Hepatocyte (in vitro differentiated cells): ENCODE data around the gene TAF1A. TPM values are rescaled to one million over a fixed set of nuclear protein-coding genes. Genes with fewer than 3 reads are reported as not detected.
A peak's percentile ranks its signal among the peaks of the same experiment; 100 is the strongest.
"Not testable (repeated sequence)": the region's sequence is repeated elsewhere in the genome, so short reads cannot be mapped to it uniquely, and the experiment has no call there.

Source experiments
- DNase-seq: peaks from one replicate; pipeline ENCODE4 v3.0.0-alpha.2; 2016; ENCODE audit warnings: low spot score
- H2AFZ ChIP-seq: fragments of 200-600 bp; sonication (generic); 2 replicates; pipeline ENCODE4 v1.6.0; 2016; ENCODE audit warnings: antibody characterized with exemption, mild to moderate bottlenecking
- H3K27ac ChIP-seq: fragments of 200-600 bp; sonication (generic); 2 replicates; pipeline ENCODE4 v1.5.1; 2016; ENCODE audit warnings: mild to moderate bottlenecking
- H3K27me3 ChIP-seq: fragments of 200-600 bp; sonication (generic); 2 replicates; pipeline ENCODE4 v1.6.1; 2016
- H3K36me3 ChIP-seq: fragments of 200-600 bp; sonication (generic); replicated peaks from 2 replicates; pipeline ENCODE4 v1.5.1; 2016; ENCODE audit warnings: low read depth; ENCODE audit not compliant: insufficient read depth
- H3K4me1 ChIP-seq: fragments of 200-600 bp; sonication (generic); 2 replicates; pipeline ENCODE4 v1.5.1; 2016; ENCODE audit warnings: mild to moderate bottlenecking, moderate library complexity; ENCODE audit not compliant: insufficient read depth
- H3K4me2 ChIP-seq: fragments of 200-600 bp; sonication (generic); 2 replicates; pipeline ENCODE4 v1.6.0; 2016
- H3K4me3 ChIP-seq: fragments of 200-600 bp; sonication (generic); 2 replicates; pipeline ENCODE4 v1.5.1; 2016; ENCODE audit warnings: mild to moderate bottlenecking
- H3K79me2 ChIP-seq: fragments of 200-600 bp; sonication (generic); 2 replicates; pipeline ENCODE4 v1.6.0; 2017; ENCODE audit warnings: mild to moderate bottlenecking
- H3K9me2 ChIP-seq: fragments of 200-600 bp; sonication (generic); replicated peaks from 2 replicates; pipeline ENCODE4 v1.6.0; 2017; ENCODE audit warnings: mild to moderate bottlenecking; ENCODE audit not compliant: insufficient read depth
- H3K9me3 ChIP-seq: fragments of 200-600 bp; sonication (generic); 2 replicates; pipeline ENCODE4 v1.5.1; 2016; ENCODE audit warnings: low read depth, mild to moderate bottlenecking
- H4K20me1 ChIP-seq: fragments of 200-600 bp; sonication (generic); 2 replicates; pipeline ENCODE4 v1.6.0; 2016; ENCODE audit warnings: mild to moderate bottlenecking; ENCODE audit not compliant: insufficient read depth, poor library complexity, severe bottlenecking
- CTCF ChIP-seq: fragments of 200-600 bp; sonication (generic); IDR thresholded peaks from 2 replicates; pipeline ENCODE4 v1.5.1; 2016; ENCODE audit warnings: antibody characterized with exemption, mild to moderate bottlenecking; ENCODE audit not compliant: poor library complexity
- EZH2 ChIP-seq: fragments of 200-600 bp; sonication (generic); IDR thresholded peaks from 2 replicates; pipeline ENCODE4 v1.6.1; 2016; ENCODE audit warnings: antibody characterized with exemption, mild to moderate bottlenecking, borderline replicate concordance
- EZH2phosphoT487 ChIP-seq: fragments of 200-600 bp; sonication (generic); IDR thresholded peaks from one replicate; pipeline ENCODE4 v1.6.1; 2018; ENCODE audit warnings: antibody characterized with exemption, mild to moderate bottlenecking, low read depth, moderate library complexity; ENCODE audit not compliant: unreplicated experiment, severe bottlenecking
- WGBS: methylation state at CpG from one replicate; pipeline ENCODE4 v1.1.6; 2016; ENCODE audit warnings: low lambda C conversion rate; ENCODE audit errors: missing lambda C conversion rate; 5-methylcytosine and 5-hydroxymethylcytosine counted together
- polyA plus RNA-seq: library from polyadenylated mRNA; unstranded; fragments of >200 nt; fragmentation: Nextera tagmentation; extraction: Ambion mirVana; gene quantifications from 2 replicates; pipeline ENCODE4 v1.2.1, GENCODE V29; 2016
- total RNA-seq: library from RNA; depleted of rRNA; stranded (reverse); fragments of >200 nt; gene quantifications from 2 replicates; pipeline ENCODE4 v1.2.3, GENCODE V29; 2014

TAF1A gene
- total and polyA plus RNA-seq, 2 experiments from 2014 or later: 5.2 to 6.5 TPM

GRCh38 chr1:222616525-222616924, 26.8 kb upstream of the TAF1A start:
- no peaks in the 10 kb centered on the region for H4K20me1 ChIP-seq
- DNase-seq: peak; percentile 23
- peaks cover 6% of the 10 kb centered on the region for H3K4me1 ChIP-seq
- no peak overlapping the region for H3K4me2 ChIP-seq
- no peaks in the 10 kb centered on the region for H3K9me2 ChIP-seq
- no peaks in the 10 kb centered on the region for H3K36me3 ChIP-seq
- TF ChIP-seq EZH2phosphoT487 (no peak), CTCF (no peak), EZH2 (no peak)
- no peak overlapping the region for H3K4me3 ChIP-seq
- H3K27me3 ChIP-seq: no peaks in the 10 kb centered on the region
- peak overlapping the region; percentile 79 for H2AFZ ChIP-seq
- H3K27ac ChIP-seq: peak overlapping the region; percentile 75
- 66% methylated on average over 5 of the region's 5 CpGs for WGBS
- H3K9me3 ChIP-seq: no peaks in the 10 kb centered on the region
- peaks cover 36% of the 10 kb centered on the region for H3K79me2 ChIP-seq

- Histone ChIP-seq H3K4me1 (no peaks in the 10 kb centered on the region), H3K79me2 (peaks cover 7% of the 10 kb centered on the region), H3K27me3 (no peaks in the 10 kb centered on the region), H3K4me3 (no peak overlapping the region), H3K27ac (peak overlapping the region; percentile 23), H3K4me2 (peak overlapping the region; percentile 29), H3K9me2 (no peaks in the 10 kb centered on the region), H4K20me1 (no peaks in the 10 kb centered on the region), H3K9me3 (no peaks in the 10 kb centered on the region), H2AFZ (no peak overlapping the region), H3K36me3 (no peaks in the 10 kb centered on the region)
- WGBS: 52% methylated on average over 1 of the region's 1 CpG
- TF ChIP-seq EZH2: no peak
- TF ChIP-seq CTCF: no peak
- no peak for TF ChIP-seq EZH2phosphoT487
- peak; percentile 22 for DNase-seq
Measured at GRCh38 chr1:222613627-222614026, 23.9 kb upstream of the TAF1A start.

GRCh38 chr1:222610728-222611127, 21.0 kb upstream of the TAF1A start:
- H3K9me3 ChIP-seq: no peaks in the 10 kb centered on the region
- H3K79me2 ChIP-seq: no peaks in the 10 kb centered on the region
- no peak overlapping the region for H2AFZ ChIP-seq
- no peaks in the 10 kb centered on the region for H3K27me3 ChIP-seq
- no peaks in the 10 kb centered on the region for H4K20me1 ChIP-seq
- H3K4me3 ChIP-seq: no peak overlapping the region
- WGBS: 95% methylated on average over 2 of the region's 2 CpGs
- no peak for DNase-seq
- no peaks in the 10 kb centered on the region for H3K36me3 ChIP-seq
- no peaks in the 10 kb centered on the region for H3K4me1 ChIP-seq
- no peak overlapping the region for H3K4me2 ChIP-seq
- no peak for TF ChIP-seq EZH2
- TF ChIP-seq EZH2phosphoT487: no peak
- TF ChIP-seq CTCF: no peak
- no peak overlapping the region for H3K27ac ChIP-seq
- H3K9me2 ChIP-seq: no peaks in the 10 kb centered on the region

GRCh38 chr1:222609111-222609510, 19.4 kb upstream of the TAF1A start:
- not testable (repeated sequence) for H3K4me1 ChIP-seq, H3K9me2 ChIP-seq, H3K79me2 ChIP-seq, H3K36me3 ChIP-seq, H2AFZ ChIP-seq, H3K4me2 ChIP-seq, DNase-seq, H4K20me1 ChIP-seq, H3K4me3 ChIP-seq, H3K27ac ChIP-seq, H3K27me3 ChIP-seq, H3K9me3 ChIP-seq
- WGBS: 29% methylated on average over 1 of the region's 1 CpG
